HL-60 (cell line): ENCODE data around the gene GDF15.

Experiments used
- GABPA ChIP-seq: IDR thresholded peaks from 2 replicates; pipeline ENCODE4 v1.6.1; 2012; ENCODE audit warnings: low read depth
- POLR2AphosphoS5 ChIP-seq: IDR thresholded peaks from 2 replicates; pipeline ENCODE4 v1.6.1; 2012; ENCODE audit warnings: low read depth
- SPI1 ChIP-seq: IDR thresholded peaks from 2 replicates; pipeline ENCODE4 v1.6.1; 2012; ENCODE audit warnings: low read depth, mild to moderate bottlenecking, borderline replicate concordance
- TF ChIP-seq, protein P1 (sequence below): IDR thresholded peaks from one replicate; pipeline ENCODE4 v1.5.1; 2011; ENCODE audit warnings: low read length, control low read depth, inconsistent platforms; ENCODE audit not compliant: insufficient read depth

DNA sequence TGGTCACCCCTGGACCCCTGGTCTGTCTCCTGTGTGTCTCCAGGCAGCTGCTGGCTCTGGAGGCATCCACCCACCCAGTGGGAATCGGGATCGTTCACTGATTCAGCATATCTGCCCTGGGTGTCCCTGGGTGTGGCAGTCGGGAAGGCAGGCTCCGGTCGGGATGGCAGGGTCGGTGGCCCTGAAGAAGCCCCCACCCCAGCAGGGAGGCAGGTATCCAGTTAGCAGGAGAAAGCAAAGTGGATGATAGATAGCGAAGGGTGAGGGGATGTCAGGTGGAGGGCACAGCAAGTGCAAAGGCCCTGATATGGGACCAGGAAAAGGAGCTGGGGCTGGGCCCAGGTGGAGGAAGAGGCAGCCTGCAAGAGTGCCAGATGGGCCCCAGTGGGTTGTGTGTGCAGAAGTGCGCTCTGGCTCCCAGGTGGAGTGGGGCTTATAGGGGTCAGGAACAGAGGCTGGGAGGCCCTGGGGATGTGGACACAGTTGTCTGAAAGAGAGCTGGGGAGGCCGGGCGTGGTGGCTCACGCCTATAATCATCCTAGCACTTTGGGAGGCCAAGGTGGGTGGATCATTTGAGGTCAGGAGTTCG, 35.5 kb downstream of the GDF15 start:
- TF ChIP-seq, protein P1, sequence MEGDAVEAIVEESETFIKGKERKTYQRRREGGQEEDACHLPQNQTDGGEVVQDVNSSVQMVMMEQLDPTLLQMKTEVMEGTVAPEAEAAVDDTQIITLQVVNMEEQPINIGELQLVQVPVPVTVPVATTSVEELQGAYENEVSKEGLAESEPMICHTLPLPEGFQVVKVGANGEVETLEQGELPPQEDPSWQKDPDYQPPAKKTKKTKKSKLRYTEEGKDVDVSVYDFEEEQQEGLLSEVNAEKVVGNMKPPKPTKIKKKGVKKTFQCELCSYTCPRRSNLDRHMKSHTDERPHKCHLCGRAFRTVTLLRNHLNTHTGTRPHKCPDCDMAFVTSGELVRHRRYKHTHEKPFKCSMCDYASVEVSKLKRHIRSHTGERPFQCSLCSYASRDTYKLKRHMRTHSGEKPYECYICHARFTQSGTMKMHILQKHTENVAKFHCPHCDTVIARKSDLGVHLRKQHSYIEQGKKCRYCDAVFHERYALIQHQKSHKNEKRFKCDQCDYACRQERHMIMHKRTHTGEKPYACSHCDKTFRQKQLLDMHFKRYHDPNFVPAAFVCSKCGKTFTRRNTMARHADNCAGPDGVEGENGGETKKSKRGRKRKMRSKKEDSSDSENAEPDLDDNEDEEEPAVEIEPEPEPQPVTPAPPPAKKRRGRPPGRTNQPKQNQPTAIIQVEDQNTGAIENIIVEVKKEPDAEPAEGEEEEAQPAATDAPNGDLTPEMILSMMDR, result no peak
- no peak for TF ChIP-seq GABPA
- TF ChIP-seq POLR2AphosphoS5, result no peak
- TF ChIP-seq SPI1, result no peak
